A673 (cell line): Measurements from ENCODE around the gene LMO7.

ENCODE experiments used
- CTCF ChIP-seq: fragments of 300-800, 200-600 bp; sonication (generic); conservative IDR thresholded peaks from 2 replicates; pipeline ENCODE4 v1.5.1; 2017; ENCODE audit warnings: low read depth, mild to moderate bottlenecking, antibody characterized with exemption, low read length, moderate library complexity, mixed read lengths
- EZH2 ChIP-seq: fragments of 200-600 bp; sonication (generic); IDR thresholded peaks from 2 replicates; pipeline ENCODE4 v1.6.1; 2017; ENCODE audit warnings: borderline replicate concordance, low read depth, mild to moderate bottlenecking, mixed read lengths, antibody characterized with exemption, low read length; ENCODE audit not compliant: poor library complexity, severe bottlenecking

DNA sequence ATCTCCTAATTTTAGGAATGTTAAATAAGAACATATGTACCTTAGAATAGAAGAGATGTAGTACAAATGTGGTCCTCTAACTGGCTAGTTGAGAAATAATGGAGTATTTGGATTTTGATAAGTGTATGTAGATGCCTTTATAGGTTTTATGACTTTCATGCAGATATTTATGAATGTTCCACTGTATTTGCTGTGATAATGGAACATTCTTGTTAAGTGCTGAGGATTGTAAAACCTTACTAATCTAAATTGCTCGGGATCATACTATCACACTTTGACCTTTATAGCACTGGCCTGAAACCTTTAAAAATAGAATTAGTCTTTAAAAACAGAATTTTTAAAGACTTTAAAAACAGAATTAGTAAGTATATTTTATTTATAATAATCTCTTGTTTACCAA, 135.1 kb downstream of the LMO7 start:
- TF ChIP-seq CTCF (no peak), EZH2 (no peak)
